IPS-18a (cell line): ENCODE results near the gene RNF113B.

Source experiments
- H3K27ac ChIP-seq: one replicate; pipeline ENCODE4 v1.5.1; 2013; ENCODE audit warnings: low read length
- H3K27me3 ChIP-seq: one replicate; pipeline ENCODE4 v1.6.1; 2013; ENCODE audit warnings: mild to moderate bottlenecking, low read length; ENCODE audit not compliant: control insufficient read depth, insufficient read depth
- H3K36me3 ChIP-seq: one replicate; pipeline ENCODE4 v1.6.1; 2013; ENCODE audit warnings: low read depth, low read length; ENCODE audit not compliant: control insufficient read depth
- H3K4me1 ChIP-seq: one replicate; pipeline ENCODE4 v1.6.1; 2013; ENCODE audit warnings: low read depth, low read length; ENCODE audit not compliant: control insufficient read depth
- H3K4me3 ChIP-seq: one replicate; pipeline ENCODE4 v1.5.1; 2013; ENCODE audit warnings: low read length
- H3K9ac ChIP-seq: one replicate; pipeline ENCODE4 v1.6.1; 2013; ENCODE audit warnings: mild to moderate bottlenecking, low read length, moderate library complexity
- H3K9me3 ChIP-seq: one replicate; pipeline ENCODE4 v1.6.1; 2013; ENCODE audit warnings: low read depth, low read length; ENCODE audit not compliant: control insufficient read depth

Gene RNF113B

GRCh38 chr13:98216711-98217285 is 39.7 kb upstream of the RNF113B start:
- H3K4me1 ChIP-seq = no peaks in the 10 kb centered on the region

GRCh38 chr13:98216135-98216565 is 39.1 kb upstream of the RNF113B start:
- H3K27me3 ChIP-seq = no peaks in the 10 kb centered on the region
- H3K9ac ChIP-seq = no peak overlapping the region
- peaks cover 17% of the 10 kb centered on the region for H3K36me3 ChIP-seq
- no peak overlapping the region for H3K4me3 ChIP-seq
- H3K4me1 ChIP-seq = no peaks in the 10 kb centered on the region
- H3K27ac ChIP-seq = no peak overlapping the region
- H3K9me3 ChIP-seq = peaks cover 5% of the 10 kb centered on the region

More at GRCh38 chr13:98216711-98217285, 39.7 kb upstream of the RNF113B start:
- Histone ChIP-seq H3K27me3 (no peaks in the 10 kb centered on the region), H3K9me3 (no peaks in the 10 kb centered on the region), H3K4me3 (no peak overlapping the region), H3K36me3 (peaks cover 17% of the 10 kb centered on the region), H3K27ac (no peak overlapping the region), H3K9ac (no peak overlapping the region)

- Histone ChIP-seq H3K4me3 (no peak overlapping the region), H3K9me3 (peaks cover 5% of the 10 kb centered on the region), H3K27me3 (no peaks in the 10 kb centered on the region), H3K27ac (no peak overlapping the region), H3K4me1 (no peaks in the 10 kb centered on the region), H3K36me3 (peaks cover 17% of the 10 kb centered on the region), H3K9ac (no peak overlapping the region)
These were observed 38.4 kb upstream of the RNF113B start for GRCh38 chr13:98215508-98215907.

- Histone ChIP-seq H3K27me3 (no peaks in the 10 kb centered on the region), H3K36me3 (peaks cover 17% of the 10 kb centered on the region), H3K4me1 (no peaks in the 10 kb centered on the region), H3K9ac (no peak overlapping the region), H3K4me3 (no peak overlapping the region), H3K27ac (no peak overlapping the region), H3K9me3 (peaks cover 5% of the 10 kb centered on the region)
These were observed 37.6 kb upstream of the RNF113B start for GRCh38 chr13:98214707-98215106.

- Histone ChIP-seq H3K9me3 (peaks cover 5% of the 10 kb centered on the region), H3K27ac (no peak overlapping the region), H3K4me3 (no peak overlapping the region), H3K27me3 (no peaks in the 10 kb centered on the region), H3K4me1 (no peaks in the 10 kb centered on the region), H3K36me3 (peaks cover 17% of the 10 kb centered on the region), H3K9ac (no peak overlapping the region)
These were observed 37.1 kb upstream of the RNF113B start for GRCh38 chr13:98214008-98214643.

GRCh38 chr13:98213354-98213753 is 36.3 kb upstream of the RNF113B start:
- Histone ChIP-seq H3K36me3 (peaks cover 17% of the 10 kb centered on the region), H3K27ac (no peak overlapping the region), H3K9me3 (peaks cover 5% of the 10 kb centered on the region), H3K4me3 (no peak overlapping the region), H3K9ac (no peak overlapping the region), H3K4me1 (no peaks in the 10 kb centered on the region), H3K27me3 (no peaks in the 10 kb centered on the region)

- H3K4me3 ChIP-seq = no peak overlapping the region
- no peak overlapping the region for H3K9ac ChIP-seq
- H3K9me3 ChIP-seq = peaks cover 5% of the 10 kb centered on the region
- no peaks in the 10 kb centered on the region for H3K27me3 ChIP-seq
- H3K36me3 ChIP-seq = peaks cover 17% of the 10 kb centered on the region
- no peaks in the 10 kb centered on the region for H3K4me1 ChIP-seq
- H3K27ac ChIP-seq = no peak overlapping the region
These were observed 35.7 kb upstream of the RNF113B start for GRCh38 chr13:98212763-98213162.

- Histone ChIP-seq H3K4me3 (no peak overlapping the region), H3K9ac (no peak overlapping the region), H3K36me3 (peaks cover 4% of the 10 kb centered on the region), H3K27ac (no peak overlapping the region), H3K27me3 (no peaks in the 10 kb centered on the region), H3K9me3 (peaks cover 5% of the 10 kb centered on the region), H3K4me1 (peaks cover 9% of the 10 kb centered on the region)
These were observed 31.5 kb upstream of the RNF113B start for GRCh38 chr13:98208606-98209005.

GRCh38 chr13:98207416-98207815 is 30.3 kb upstream of the RNF113B start:
- no peak overlapping the region for H3K4me3 ChIP-seq
- H3K4me1 ChIP-seq = peaks cover 9% of the 10 kb centered on the region
- H3K9me3 ChIP-seq = peaks cover 5% of the 10 kb centered on the region
- no peaks in the 10 kb centered on the region for H3K36me3 ChIP-seq
- H3K9ac ChIP-seq = no peak overlapping the region
- H3K27ac ChIP-seq = no peak overlapping the region
- no peaks in the 10 kb centered on the region for H3K27me3 ChIP-seq

GRCh38 chr13:98206946-98207345 is 29.9 kb upstream of the RNF113B start:
- H3K36me3 ChIP-seq = no peaks in the 10 kb centered on the region
- no peak overlapping the region for H3K27ac ChIP-seq
- H3K4me1 ChIP-seq = peaks cover 14% of the 10 kb centered on the region
- H3K4me3 ChIP-seq = no peak overlapping the region
- H3K27me3 ChIP-seq = no peaks in the 10 kb centered on the region
- H3K9me3 ChIP-seq = peaks cover 5% of the 10 kb centered on the region
- H3K9ac ChIP-seq = no peak overlapping the region

- no peak overlapping the region for H3K27ac ChIP-seq
- H3K9ac ChIP-seq = no peak overlapping the region
- no peaks in the 10 kb centered on the region for H3K36me3 ChIP-seq
- H3K4me3 ChIP-seq = no peak overlapping the region
- peaks cover 37% of the 10 kb centered on the region for H3K4me1 ChIP-seq
- H3K27me3 ChIP-seq = no peaks in the 10 kb centered on the region
- no peaks in the 10 kb centered on the region for H3K9me3 ChIP-seq
These were observed 27.5 kb upstream of the RNF113B start for GRCh38 chr13:98204546-98204945.
